ENCODE measurements around the gene ELF5.

ELF5 gene

DNA sequence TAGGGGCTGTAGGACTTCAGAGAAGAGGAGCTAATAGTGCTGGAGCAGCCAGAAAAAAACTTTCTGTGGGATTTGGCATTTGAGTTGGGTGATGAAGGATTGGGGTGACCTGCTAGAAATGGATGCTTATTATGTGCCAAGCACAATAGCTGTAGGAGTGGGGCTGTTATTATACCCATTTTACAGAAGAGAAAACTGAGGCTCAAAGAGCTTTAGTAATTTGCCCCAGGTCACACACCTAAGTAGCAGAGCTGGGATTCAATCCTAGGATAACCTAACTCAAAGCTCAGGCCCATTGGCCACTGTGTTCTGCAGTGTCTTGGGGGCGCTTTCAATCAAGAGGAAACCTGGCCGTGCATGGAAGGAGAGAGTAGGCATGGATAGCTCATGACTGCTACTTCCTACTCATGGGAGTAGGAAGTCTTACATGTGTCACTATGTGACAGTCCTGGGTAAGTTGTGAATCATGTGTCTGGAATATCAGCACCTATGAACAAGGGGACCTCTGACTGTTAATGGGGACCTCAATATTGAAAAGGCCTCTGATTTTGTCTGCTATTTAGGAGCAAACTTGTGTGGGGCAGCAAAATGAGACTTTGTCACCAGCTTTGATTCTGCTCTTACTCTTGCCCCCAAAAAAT is 6.1 kb upstream of the ELF5 start:
- Histone ChIP-seq H3K9me3 (ENCODE audit: insufficient read depth, low read depth, low read length) (no peaks in the 10 kb centered on the region), H3K36me3 (ENCODE audit: insufficient read depth, low read depth, low read length) (no peaks in the 10 kb centered on the region), H3K27me3 (ENCODE audit: insufficient read depth, low read length) (no peaks in the 10 kb centered on the region), H3K27ac (ENCODE audit: low read length) (no peak overlapping the region), H3K9ac (ENCODE audit: low read depth, low read length) (no peak overlapping the region), H3K4me1 (ENCODE audit: insufficient read depth, low read length) (no peaks in the 10 kb centered on the region), H3K4me3 (ENCODE audit: low read length) (no peak overlapping the region)

DNA sequence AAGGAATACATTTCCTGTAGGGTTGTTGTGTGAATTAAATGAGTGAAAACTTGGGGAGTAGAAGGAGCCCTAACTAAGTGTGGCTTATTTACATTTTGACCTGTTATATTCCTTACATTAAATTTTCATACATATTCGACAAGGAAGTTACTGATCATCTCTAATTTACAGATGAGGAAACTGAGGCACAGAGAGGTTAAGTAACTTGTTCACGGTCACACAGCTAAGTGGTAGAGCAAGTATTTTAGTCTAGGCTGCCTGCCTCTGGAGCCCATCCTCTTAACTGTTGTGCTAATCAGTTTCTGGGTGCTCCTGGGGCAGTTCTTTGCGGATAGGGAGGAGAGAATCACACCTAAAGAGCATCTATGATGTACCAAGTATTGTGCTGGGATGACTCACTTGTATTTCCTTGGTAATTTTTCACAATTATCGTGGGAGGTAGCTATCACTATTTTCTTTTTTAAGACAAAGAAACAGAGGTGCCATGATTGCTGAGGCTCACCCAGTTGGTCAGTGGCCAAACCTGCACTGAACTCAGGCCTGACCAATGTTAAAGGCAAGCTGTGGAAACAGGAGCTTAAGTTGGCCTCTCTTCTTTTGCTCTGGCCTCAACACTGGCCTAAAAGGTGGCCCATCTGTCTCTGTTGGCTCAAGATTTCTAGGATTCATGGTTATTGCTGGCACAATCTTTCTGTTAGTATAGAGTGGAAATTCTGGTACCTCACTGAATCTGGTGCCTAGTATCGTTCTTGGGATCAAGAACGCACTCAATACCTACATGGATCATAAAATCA is 2.9 kb upstream of the ELF5 start:
- Histone ChIP-seq H3K36me3 (ENCODE audit: insufficient read depth, low read depth, low read length) (no peaks in the 10 kb centered on the region), H3K9me3 (ENCODE audit: insufficient read depth, low read depth, low read length) (no peaks in the 10 kb centered on the region), H3K27ac (ENCODE audit: low read length) (no peak overlapping the region), H3K4me3 (ENCODE audit: low read length) (no peak overlapping the region), H3K27me3 (ENCODE audit: insufficient read depth, low read length) (no peaks in the 10 kb centered on the region), H3K9ac (ENCODE audit: low read depth, low read length) (no peak overlapping the region), H3K4me1 (ENCODE audit: insufficient read depth, low read length) (no peaks in the 10 kb centered on the region)

DNA sequence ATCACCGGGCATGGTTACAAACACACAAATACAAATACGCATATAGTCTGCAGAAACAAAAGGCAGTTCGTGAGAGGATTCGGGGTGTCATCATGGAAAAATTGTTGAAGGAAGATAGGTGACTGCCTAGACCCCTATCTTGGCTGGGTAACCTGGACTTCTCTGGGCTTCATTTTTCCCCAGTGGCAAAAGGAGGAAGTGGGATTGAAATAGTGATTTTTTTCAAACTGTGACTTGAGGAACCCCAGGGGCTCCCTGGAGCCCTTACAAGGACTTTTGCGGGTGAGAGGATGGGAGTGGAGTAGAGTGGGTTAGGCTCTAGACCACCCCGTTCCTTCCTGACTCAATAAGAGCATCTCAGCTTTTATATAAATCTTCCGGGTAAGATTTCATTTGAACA is 1.0 kb upstream of the ELF5 start:
- Histone ChIP-seq H3K36me3 (ENCODE audit: insufficient read depth, low read depth, low read length) (no peaks in the 10 kb centered on the region), H3K27ac (ENCODE audit: low read length) (no peak overlapping the region), H3K27me3 (ENCODE audit: insufficient read depth, low read length) (no peaks in the 10 kb centered on the region), H3K9ac (ENCODE audit: low read depth, low read length) (no peak overlapping the region), H3K9me3 (ENCODE audit: insufficient read depth, low read depth, low read length) (no peaks in the 10 kb centered on the region), H3K4me1 (ENCODE audit: insufficient read depth, low read length) (no peaks in the 10 kb centered on the region), H3K4me3 (ENCODE audit: low read length) (no peak overlapping the region)

DNA sequence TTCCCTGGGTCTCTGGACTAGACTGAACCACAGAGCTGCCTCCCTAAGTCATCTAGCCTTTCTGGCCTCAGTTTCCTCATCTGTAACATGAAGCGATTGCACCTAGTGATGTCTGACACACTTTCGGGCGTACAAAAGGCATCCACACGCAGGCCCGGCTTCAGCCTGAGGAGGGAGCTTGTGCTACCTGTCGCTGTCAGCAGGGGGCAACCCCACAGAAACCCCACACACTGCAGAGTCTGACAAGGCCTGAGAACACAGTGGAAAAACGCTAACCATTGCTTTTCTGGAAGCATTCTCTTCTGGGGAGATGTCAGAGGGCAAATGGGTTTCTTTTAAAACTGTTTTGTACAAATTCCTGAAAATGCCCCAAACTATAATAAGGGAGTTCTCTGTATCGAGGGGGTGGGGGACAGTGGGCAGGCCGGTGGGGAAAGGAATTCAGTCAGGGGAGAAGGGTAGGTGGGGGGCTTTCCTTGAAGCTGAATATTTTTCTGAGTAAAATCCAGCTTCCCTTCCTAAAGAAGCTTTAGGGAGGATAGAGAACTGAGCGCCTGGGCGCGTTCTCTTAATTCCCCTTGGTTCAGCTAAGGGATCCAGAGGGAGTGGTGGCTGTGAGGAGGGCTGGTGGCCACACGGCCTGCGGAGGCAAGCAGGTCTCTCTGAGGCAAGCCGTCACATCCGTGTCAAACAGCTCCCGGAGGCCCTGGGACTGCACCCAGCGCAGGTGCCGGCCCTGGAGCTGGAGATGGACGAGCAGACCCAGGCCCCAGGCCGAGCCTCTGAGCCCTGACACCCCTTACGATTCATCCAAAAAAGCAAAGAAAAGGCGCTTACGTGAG is 533 bp downstream of the ELF5 start:
- H3K4me3 ChIP-seq (ENCODE audit: low read length): no peak overlapping the region
- no peaks in the 10 kb centered on the region for H3K9me3 ChIP-seq (ENCODE audit: insufficient read depth, low read depth, low read length)
- no peak overlapping the region for H3K27ac ChIP-seq (ENCODE audit: low read length)
- no peaks in the 10 kb centered on the region for H3K4me1 ChIP-seq (ENCODE audit: insufficient read depth, low read length)
- H3K27me3 ChIP-seq (ENCODE audit: insufficient read depth, low read length): no peaks in the 10 kb centered on the region
- H3K36me3 ChIP-seq (ENCODE audit: insufficient read depth, low read depth, low read length): no peaks in the 10 kb centered on the region
- no peak overlapping the region for H3K9ac ChIP-seq (ENCODE audit: low read depth, low read length)

DNA sequence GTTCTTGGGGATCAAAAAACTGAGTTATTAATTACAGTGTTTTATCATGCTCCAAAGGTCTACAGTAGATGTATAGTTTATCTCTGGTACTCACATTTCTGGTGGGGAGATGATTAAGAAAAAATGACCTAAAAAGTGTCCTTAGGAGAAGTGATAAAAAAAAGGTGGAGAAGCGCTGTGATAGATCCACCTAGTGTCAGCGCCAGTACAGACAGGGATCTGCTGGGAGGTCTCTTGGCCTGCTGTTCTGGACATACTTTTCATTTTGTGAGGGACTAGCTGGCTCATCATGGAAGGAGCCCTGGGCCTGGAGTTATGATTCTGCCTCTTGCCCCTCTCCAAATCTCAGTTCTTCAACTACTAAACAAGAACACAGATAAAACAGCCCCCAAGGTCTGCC is 2.9 kb downstream of the ELF5 start:
- Histone ChIP-seq H3K9me3 (ENCODE audit: insufficient read depth, low read depth, low read length) (no peaks in the 10 kb centered on the region), H3K4me1 (ENCODE audit: insufficient read depth, low read length) (no peaks in the 10 kb centered on the region), H3K9ac (ENCODE audit: low read depth, low read length) (no peak overlapping the region), H3K27me3 (ENCODE audit: insufficient read depth, low read length) (no peaks in the 10 kb centered on the region), H3K4me3 (ENCODE audit: low read length) (no peak overlapping the region), H3K27ac (ENCODE audit: low read length) (no peak overlapping the region), H3K36me3 (ENCODE audit: insufficient read depth, low read depth, low read length) (no peaks in the 10 kb centered on the region)

DNA sequence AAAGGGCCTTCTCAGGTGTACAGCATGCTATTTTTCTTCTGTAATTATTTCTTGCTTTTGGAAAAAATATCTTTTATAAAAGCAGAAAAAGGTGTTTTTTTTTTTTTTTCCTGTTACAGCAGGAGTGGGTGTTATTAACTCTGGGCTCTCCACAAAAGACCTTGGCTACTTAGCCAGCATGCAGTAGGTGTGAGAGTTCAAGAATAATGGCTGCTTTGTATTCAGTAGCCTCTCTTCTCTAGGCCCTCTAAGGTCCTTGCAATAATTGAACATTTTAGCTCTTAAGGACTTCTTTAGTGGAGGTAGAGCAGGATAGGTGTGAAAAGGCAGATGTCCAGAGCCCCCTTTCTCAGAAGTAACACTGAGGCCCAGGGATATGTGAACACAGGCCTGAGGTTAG is 3.4 kb downstream of the ELF5 start:
- no peak overlapping the region for H3K27ac ChIP-seq (ENCODE audit: low read length)
- H3K9ac ChIP-seq (ENCODE audit: low read depth, low read length): no peak overlapping the region
- H3K4me3 ChIP-seq (ENCODE audit: low read length): no peak overlapping the region
- no peaks in the 10 kb centered on the region for H3K27me3 ChIP-seq (ENCODE audit: insufficient read depth, low read length)
- no peaks in the 10 kb centered on the region for H3K9me3 ChIP-seq (ENCODE audit: insufficient read depth, low read depth, low read length)
- H3K36me3 ChIP-seq (ENCODE audit: insufficient read depth, low read depth, low read length): no peaks in the 10 kb centered on the region
- no peaks in the 10 kb centered on the region for H3K4me1 ChIP-seq (ENCODE audit: insufficient read depth, low read length)

DNA sequence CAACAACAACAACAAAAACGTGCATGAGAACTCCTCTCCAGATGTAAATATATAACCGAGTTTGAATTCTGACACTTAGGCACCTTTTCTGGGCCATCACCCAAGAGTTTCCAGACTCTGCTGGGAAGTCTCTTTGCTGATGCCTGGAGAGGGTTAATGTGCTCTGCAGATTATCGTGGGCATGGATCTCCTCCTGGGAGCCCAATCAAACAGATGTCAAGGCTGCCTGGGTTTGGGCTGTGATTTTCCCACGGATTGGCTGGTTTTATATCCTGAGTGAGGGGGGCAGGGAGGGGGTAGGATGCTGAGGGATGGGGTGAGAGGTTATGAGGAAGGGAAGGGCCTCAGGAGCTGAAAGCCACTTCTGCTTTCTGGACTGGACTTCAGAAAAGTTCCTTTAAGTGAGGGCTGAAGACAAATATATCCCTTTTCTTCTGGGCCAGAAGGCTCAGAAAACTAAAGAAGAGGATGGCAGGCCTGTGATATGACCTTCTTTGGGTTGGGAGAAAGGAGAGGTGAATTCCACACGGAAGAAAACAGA is 4.2 kb downstream of the ELF5 start:
- no peaks in the 10 kb centered on the region for H3K4me1 ChIP-seq (ENCODE audit: insufficient read depth, low read length)
- no peaks in the 10 kb centered on the region for H3K27me3 ChIP-seq (ENCODE audit: insufficient read depth, low read length)
- no peak overlapping the region for H3K9ac ChIP-seq (ENCODE audit: low read depth, low read length)
- H3K27ac ChIP-seq (ENCODE audit: low read length): no peak overlapping the region
- H3K9me3 ChIP-seq (ENCODE audit: insufficient read depth, low read depth, low read length): no peaks in the 10 kb centered on the region
- H3K36me3 ChIP-seq (ENCODE audit: insufficient read depth, low read depth, low read length): no peaks in the 10 kb centered on the region
- H3K4me3 ChIP-seq (ENCODE audit: low read length): no peak overlapping the region

DNA sequence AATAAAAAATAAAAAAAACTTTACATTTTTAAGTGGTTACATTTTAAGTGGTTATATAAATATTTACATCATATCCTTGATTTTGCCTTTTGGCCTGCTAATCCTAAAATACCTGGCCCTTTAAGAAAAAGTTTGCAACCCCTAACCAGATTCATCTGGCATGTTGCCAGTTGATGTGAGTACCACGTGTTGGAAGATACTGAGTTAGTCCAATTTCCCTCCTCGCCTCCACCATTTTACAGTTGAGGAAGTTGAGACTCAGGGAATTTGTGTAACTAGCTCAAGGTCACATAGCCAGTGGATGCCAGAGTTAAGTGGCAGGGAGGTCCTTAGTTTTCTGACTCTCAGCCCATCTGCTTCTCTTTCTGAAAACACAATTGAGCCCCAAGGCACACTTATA is 5.1 kb downstream of the ELF5 start:
- H3K27ac ChIP-seq (ENCODE audit: low read length): no peak overlapping the region

DNA sequence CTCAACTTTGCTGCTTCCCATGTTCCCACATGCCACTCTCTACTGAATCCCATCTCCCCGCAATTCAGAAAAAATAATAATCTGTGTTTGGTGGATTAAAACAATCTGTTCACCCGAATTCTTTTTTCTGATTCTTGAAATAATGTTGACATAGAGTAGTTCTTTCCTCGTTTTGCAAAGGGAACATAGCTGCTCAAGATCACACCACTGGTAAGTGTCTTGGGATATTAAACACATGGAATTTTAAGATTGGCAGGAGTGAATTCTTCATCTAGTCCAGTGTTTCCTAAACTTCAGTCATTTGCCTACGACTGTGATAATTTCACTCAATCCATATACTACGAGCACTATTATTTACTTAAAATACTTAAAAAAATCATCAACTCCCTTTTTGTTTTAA is 6.0 kb downstream of the ELF5 start:
- Histone ChIP-seq H3K9me3 (ENCODE audit: insufficient read depth, low read depth, low read length) (no peaks in the 10 kb centered on the region), H3K4me1 (ENCODE audit: insufficient read depth, low read length) (no peaks in the 10 kb centered on the region), H3K36me3 (ENCODE audit: insufficient read depth, low read depth, low read length) (no peaks in the 10 kb centered on the region), H3K4me3 (ENCODE audit: low read length) (no peak overlapping the region), H3K9ac (ENCODE audit: low read depth, low read length) (no peak overlapping the region), H3K27me3 (ENCODE audit: insufficient read depth, low read length) (no peaks in the 10 kb centered on the region), H3K27ac (ENCODE audit: low read length) (no peak overlapping the region)

More for the DNA sequence above, 5.1 kb downstream of the ELF5 start:
- H3K36me3 ChIP-seq (ENCODE audit: insufficient read depth, low read depth, low read length): no peaks in the 10 kb centered on the region
- no peak overlapping the region for H3K4me3 ChIP-seq (ENCODE audit: low read length)
- H3K4me1 ChIP-seq (ENCODE audit: insufficient read depth, low read length): no peaks in the 10 kb centered on the region
- no peaks in the 10 kb centered on the region for H3K9me3 ChIP-seq (ENCODE audit: insufficient read depth, low read depth, low read length)
- H3K9ac ChIP-seq (ENCODE audit: low read depth, low read length): no peak overlapping the region
- no peaks in the 10 kb centered on the region for H3K27me3 ChIP-seq (ENCODE audit: insufficient read depth, low read length)

DNA sequence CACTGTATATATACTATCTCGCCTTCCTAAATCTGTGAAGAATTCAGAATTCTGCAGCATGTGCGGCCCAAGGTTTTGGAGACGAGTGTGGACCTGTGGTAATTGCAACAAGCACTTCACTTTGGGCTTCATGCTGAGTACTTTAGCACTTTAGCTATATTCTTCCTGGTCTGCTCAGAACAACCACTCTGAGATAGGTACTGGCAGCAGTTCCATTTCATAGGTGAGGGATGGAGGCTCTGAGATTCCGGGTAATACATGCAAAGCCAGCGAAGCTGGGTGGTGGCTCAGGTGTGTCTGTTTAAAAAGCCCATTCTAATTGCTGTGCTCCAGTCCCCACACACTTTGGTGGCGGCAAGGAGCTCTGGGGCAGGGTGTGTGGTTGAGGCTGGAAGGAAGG is 6.4 kb downstream of the ELF5 start:
- Histone ChIP-seq H3K9me3 (ENCODE audit: insufficient read depth, low read depth, low read length) (no peaks in the 10 kb centered on the region), H3K4me1 (ENCODE audit: insufficient read depth, low read length) (no peaks in the 10 kb centered on the region), H3K27me3 (ENCODE audit: insufficient read depth, low read length) (no peaks in the 10 kb centered on the region), H3K36me3 (ENCODE audit: insufficient read depth, low read depth, low read length) (no peaks in the 10 kb centered on the region), H3K9ac (ENCODE audit: low read depth, low read length) (no peak overlapping the region), H3K4me3 (ENCODE audit: low read length) (no peak overlapping the region), H3K27ac (ENCODE audit: low read length) (no peak overlapping the region)

DNA sequence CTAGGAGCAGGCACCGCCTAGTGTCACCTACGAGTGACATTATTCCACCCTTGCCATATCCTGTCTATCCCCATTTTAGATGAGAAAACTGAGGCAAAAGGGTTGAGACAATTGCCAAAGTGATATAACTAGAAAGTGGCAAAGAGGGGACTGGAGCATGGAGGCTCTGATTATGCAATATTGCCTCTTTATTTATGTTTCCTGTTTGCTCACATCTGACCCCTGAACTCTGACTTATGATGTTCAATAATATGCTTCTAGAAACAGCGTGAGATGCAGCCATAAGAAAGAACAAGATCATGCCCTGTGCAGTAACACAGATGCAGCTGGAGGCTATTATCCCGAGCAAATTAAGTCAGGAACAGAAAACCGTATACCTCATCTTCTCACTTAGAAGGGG is 7.7 kb downstream of the ELF5 start:
- H3K36me3 ChIP-seq (ENCODE audit: insufficient read depth, low read depth, low read length): no peaks in the 10 kb centered on the region
- no peak overlapping the region for H3K4me3 ChIP-seq (ENCODE audit: low read length)
- no peaks in the 10 kb centered on the region for H3K27me3 ChIP-seq (ENCODE audit: insufficient read depth, low read length)
- H3K9me3 ChIP-seq (ENCODE audit: insufficient read depth, low read depth, low read length): no peaks in the 10 kb centered on the region
- no peak overlapping the region for H3K27ac ChIP-seq (ENCODE audit: low read length)
- no peaks in the 10 kb centered on the region for H3K4me1 ChIP-seq (ENCODE audit: insufficient read depth, low read length)
- H3K9ac ChIP-seq (ENCODE audit: low read depth, low read length): no peak overlapping the region
